GM18520 (cell line): ENCODE data around the gene PCDHA9.

Experiments used
- ATAC-seq: cut with Tn5 transposase; IDR thresholded peaks from one replicate; pipeline ENCODE4 v1.9.1; 2021; ENCODE audit not compliant: unreplicated experiment

The PCDHA9 gene

GRCh38 chr5:140877262-140877581 lies 29.0 kb downstream of the PCDHA9 start:
- no peak for ATAC-seq

GRCh38 chr5:140881889-140882590 lies 33.9 kb downstream of the PCDHA9 start, which contains the start of gene PCDHA13:
Gene PCDHA13, plus strand, starts transcription at chr5:140882124. Its CDS starts 145 bp downstream, at chr5:140882269.
- ATAC-seq, result no peak

GRCh38 chr5:140882591-140882899 lies 34.4 kb downstream of the PCDHA9 start:
- no peak for ATAC-seq

GRCh38 chr5:140883373-140883772 lies 35.2 kb downstream of the PCDHA9 start:
- ATAC-seq, result no peak

- ATAC-seq, result no peak
Observed at GRCh38 chr5:140883927-140884697, 35.9 kb downstream of the PCDHA9 start.
